Mesendoderm (in vitro differentiated cells): ENCODE measurements around the gene ANKRD44.

ENCODE experiments used
- DNase-seq: peaks from one replicate; pipeline ENCODE4 v3.0.0; 2013
- H2AK5ac ChIP-seq: 2 replicates; pipeline ENCODE4 v1.6.1; 2013; ENCODE audit warnings: low read length, inconsistent platforms
- H2BK120ac ChIP-seq: 2 replicates; pipeline ENCODE4 v1.6.1; 2013; ENCODE audit warnings: low read depth, mild to moderate bottlenecking, low read length, moderate library complexity, mixed read lengths
- H2BK15ac ChIP-seq: replicated peaks from 2 replicates; pipeline ENCODE4 v1.6.1; 2013; ENCODE audit warnings: low read depth, mild to moderate bottlenecking, moderate library complexity
- H2BK5ac ChIP-seq: 2 replicates; pipeline ENCODE4 v1.6.1; 2013; ENCODE audit warnings: low read length, inconsistent platforms
- H3K18ac ChIP-seq: 2 replicates; pipeline ENCODE4 v1.6.1; 2013; ENCODE audit warnings: mild to moderate bottlenecking, low read length, mixed read lengths
- H3K23ac ChIP-seq: one replicate; pipeline ENCODE4 v1.6.1; 2013; ENCODE audit warnings: low read length
- H3K27ac ChIP-seq: 2 replicates; pipeline ENCODE4 v1.5.1; 2013; ENCODE audit warnings: low read depth, mild to moderate bottlenecking, inconsistent platforms, low read length, moderate library complexity
- H3K27me3 ChIP-seq: 2 replicates; pipeline ENCODE4 v1.6.1; 2013; ENCODE audit warnings: low read length, control low read depth, mild to moderate bottlenecking, inconsistent platforms; ENCODE audit not compliant: insufficient read depth, poor library complexity
- H3K36me3 ChIP-seq: 2 replicates; pipeline ENCODE4 v1.6.1; 2013; ENCODE audit warnings: low read length, inconsistent platforms; ENCODE audit not compliant: control insufficient read depth, insufficient read depth
- H3K4ac ChIP-seq: one replicate; pipeline ENCODE4 v1.6.1; 2013; ENCODE audit warnings: low read depth, mild to moderate bottlenecking, low read length, moderate library complexity
- H3K4me1 ChIP-seq: 2 replicates; pipeline ENCODE4 v1.6.1; 2013; ENCODE audit warnings: low read depth, low read length, inconsistent platforms; ENCODE audit not compliant: control insufficient read depth
- H3K4me2 ChIP-seq: 2 replicates; pipeline ENCODE4 v1.6.1; 2013; ENCODE audit warnings: low read length
- H3K4me3 ChIP-seq: 2 replicates; pipeline ENCODE4 v1.5.1; 2013; ENCODE audit warnings: mild to moderate bottlenecking, low read length
- H3K56ac ChIP-seq: one replicate; pipeline ENCODE4 v1.6.1; 2013; ENCODE audit warnings: low read length
- H3K79me1 ChIP-seq: 2 replicates; pipeline ENCODE4 v1.6.1; 2013; ENCODE audit warnings: low read length, inconsistent platforms
- H3K79me2 ChIP-seq: 2 replicates; pipeline ENCODE4 v1.6.1; 2013; ENCODE audit warnings: mild to moderate bottlenecking, low read length; ENCODE audit not compliant: control insufficient read depth, insufficient read depth
- H3K9ac ChIP-seq: 2 replicates; pipeline ENCODE4 v1.6.1; 2013; ENCODE audit warnings: low read length, inconsistent platforms
- H4K5ac ChIP-seq: one replicate; pipeline ENCODE4 v1.6.1; 2013; ENCODE audit warnings: low read length
- H4K8ac ChIP-seq: one replicate; pipeline ENCODE4 v1.6.1; 2013; ENCODE audit warnings: low read depth, mild to moderate bottlenecking, control low read depth, low read length, moderate library complexity
- WGBS: extraction: QIAGEN DNeasy Blood & Tissue Kit; methylation state at CpG from one replicate; pipeline ENCODE4 v1.1.7; 2013; ENCODE audit warnings: low lambda C conversion rate, missing lambda C conversion rate; ENCODE audit not compliant: insufficient coverage; ENCODE audit errors: extremely low coverage; 5-methylcytosine and 5-hydroxymethylcytosine counted together

Gene ANKRD44

GRCh38 chr2:197209246-197209645 is 101.3 kb downstream of the ANKRD44 start:
- Histone ChIP-seq H4K8ac (no peak overlapping the region), H2BK120ac (no peak overlapping the region), H3K79me2 (no peaks in the 10 kb centered on the region), H3K9ac (no peak overlapping the region), H3K79me1 (no peaks in the 10 kb centered on the region), H3K23ac (no peak overlapping the region), H2BK5ac (no peak overlapping the region), H3K4ac (no peak overlapping the region), H3K56ac (no peak overlapping the region), H3K27me3 (no peaks in the 10 kb centered on the region), H3K4me2 (no peak overlapping the region), H3K4me1 (no peaks in the 10 kb centered on the region), H4K5ac (no peak overlapping the region), H3K27ac (no peak overlapping the region), H3K36me3 (no peaks in the 10 kb centered on the region), H2BK15ac (no peak overlapping the region), H3K18ac (no peak overlapping the region), H3K4me3 (no peak overlapping the region), H2AK5ac (no peak overlapping the region)
- no CpG with 5 or more reads among the region's 2 CpGs for WGBS
- peak; percentile 4 for DNase-seq

GRCh38 chr2:197208841-197209240 is 101.7 kb downstream of the ANKRD44 start:
- no peak overlapping the region for H3K27ac ChIP-seq
- DNase-seq = no peak
- H3K56ac ChIP-seq = no peak overlapping the region
- H3K79me1 ChIP-seq = no peaks in the 10 kb centered on the region
- no peaks in the 10 kb centered on the region for H3K4me1 ChIP-seq
- H2BK15ac ChIP-seq = no peak overlapping the region
- no peaks in the 10 kb centered on the region for H3K79me2 ChIP-seq
- H3K23ac ChIP-seq = no peak overlapping the region
- no peak overlapping the region for H4K5ac ChIP-seq
- no peak overlapping the region for H3K4ac ChIP-seq
- H3K9ac ChIP-seq = no peak overlapping the region
- H3K36me3 ChIP-seq = no peaks in the 10 kb centered on the region
- no peak overlapping the region for H2AK5ac ChIP-seq
- H3K18ac ChIP-seq = no peak overlapping the region
- no peak overlapping the region for H3K4me3 ChIP-seq
- H3K4me2 ChIP-seq = no peak overlapping the region
- no peaks in the 10 kb centered on the region for H3K27me3 ChIP-seq
- no CpG with 5 or more reads among the region's 3 CpGs for WGBS
- H2BK5ac ChIP-seq = no peak overlapping the region
- no peak overlapping the region for H2BK120ac ChIP-seq
- H4K8ac ChIP-seq = no peak overlapping the region

- Histone ChIP-seq H4K5ac (no peak overlapping the region), H3K36me3 (no peaks in the 10 kb centered on the region), H3K4me1 (no peaks in the 10 kb centered on the region), H3K18ac (no peak overlapping the region), H2AK5ac (no peak overlapping the region), H3K27ac (no peak overlapping the region), H2BK120ac (no peak overlapping the region), H3K27me3 (no peaks in the 10 kb centered on the region), H2BK5ac (no peak overlapping the region), H3K4me2 (no peak overlapping the region), H3K4me3 (no peak overlapping the region), H3K4ac (no peak overlapping the region), H3K79me1 (no peaks in the 10 kb centered on the region), H3K23ac (no peak overlapping the region), H4K8ac (no peak overlapping the region), H3K79me2 (no peaks in the 10 kb centered on the region), H3K9ac (no peak overlapping the region), H2BK15ac (no peak overlapping the region), H3K56ac (no peak overlapping the region)
- WGBS = no CpG with 5 or more reads among the region's 6 CpGs
- DNase-seq = no peak
Observed at GRCh38 chr2:197208024-197208423, 102.6 kb downstream of the ANKRD44 start.

GRCh38 chr2:197207598-197207997 is 103.0 kb downstream of the ANKRD44 start:
- Histone ChIP-seq H3K23ac (no peak overlapping the region), H3K27ac (no peak overlapping the region), H3K79me1 (no peaks in the 10 kb centered on the region), H4K8ac (no peak overlapping the region), H3K9ac (no peak overlapping the region), H4K5ac (no peak overlapping the region), H2BK5ac (no peak overlapping the region), H3K27me3 (no peaks in the 10 kb centered on the region), H3K56ac (no peak overlapping the region), H3K36me3 (no peaks in the 10 kb centered on the region), H2BK120ac (no peak overlapping the region), H2BK15ac (no peak overlapping the region), H2AK5ac (no peak overlapping the region), H3K18ac (no peak overlapping the region), H3K4me1 (no peaks in the 10 kb centered on the region), H3K4ac (no peak overlapping the region), H3K79me2 (no peaks in the 10 kb centered on the region), H3K4me2 (no peak overlapping the region), H3K4me3 (no peak overlapping the region)
- DNase-seq = no peak
- WGBS = no CpG with 5 or more reads among the region's 3 CpGs

- H2BK5ac ChIP-seq = no peak overlapping the region
- no peaks in the 10 kb centered on the region for H3K27me3 ChIP-seq
- H3K79me1 ChIP-seq = no peaks in the 10 kb centered on the region
- H3K4me1 ChIP-seq = no peaks in the 10 kb centered on the region
- no peaks in the 10 kb centered on the region for H3K36me3 ChIP-seq
- H2BK120ac ChIP-seq = no peak overlapping the region
- H4K8ac ChIP-seq = no peak overlapping the region
- no CpG with 5 or more reads among the region's 2 CpGs for WGBS
- H3K79me2 ChIP-seq = no peaks in the 10 kb centered on the region
- H3K4ac ChIP-seq = no peak overlapping the region
- H2BK15ac ChIP-seq = no peak overlapping the region
- H3K9ac ChIP-seq = no peak overlapping the region
- H2AK5ac ChIP-seq = no peak overlapping the region
- no peak overlapping the region for H3K23ac ChIP-seq
- no peak overlapping the region for H4K5ac ChIP-seq
- no peak overlapping the region for H3K56ac ChIP-seq
- no peak overlapping the region for H3K4me3 ChIP-seq
- no peak for DNase-seq
- no peak overlapping the region for H3K18ac ChIP-seq
- no peak overlapping the region for H3K27ac ChIP-seq
- H3K4me2 ChIP-seq = no peak overlapping the region
Observed at GRCh38 chr2:197207106-197207505, 103.5 kb downstream of the ANKRD44 start.

- Histone ChIP-seq H3K27ac (no peak overlapping the region), H2BK120ac (no peak overlapping the region), H4K8ac (no peak overlapping the region), H2BK15ac (no peak overlapping the region), H2BK5ac (no peak overlapping the region), H3K4me2 (no peak overlapping the region), H3K4me1 (no peaks in the 10 kb centered on the region), H3K36me3 (no peaks in the 10 kb centered on the region), H3K79me1 (no peaks in the 10 kb centered on the region), H3K56ac (no peak overlapping the region), H3K23ac (no peak overlapping the region), H3K9ac (no peak overlapping the region), H3K4me3 (no peak overlapping the region), H3K27me3 (no peaks in the 10 kb centered on the region), H3K18ac (no peak overlapping the region), H3K4ac (no peak overlapping the region), H4K5ac (no peak overlapping the region), H3K79me2 (no peaks in the 10 kb centered on the region), H2AK5ac (no peak overlapping the region)
- WGBS = no CpG with 5 or more reads among the region's 7 CpGs
- DNase-seq = no peak
Observed at GRCh38 chr2:197205585-197206215, 104.9 kb downstream of the ANKRD44 start.
